Nucleus accumbens (tissue), 56 donors: ENCODE results near the gene THSD7B.
"Not testable (repeated sequence)": the region's sequence is repeated elsewhere in the genome, so short reads cannot be mapped to it uniquely, and the experiment has no call there.

Experiments
- DNase-seq, 56 donors: peaks; one replicate each; lab custom pipeline; 2025; lab: John Stamatoyannopoulos, UW

The THSD7B gene

GRCh38 chr2:137031731-137032130, 266.4 kb downstream of the THSD7B start:
- DNase-seq, result no peak

GRCh38 chr2:137036619-137037018, 271.3 kb downstream of the THSD7B start:
- DNase-seq, result no peak

DNA sequence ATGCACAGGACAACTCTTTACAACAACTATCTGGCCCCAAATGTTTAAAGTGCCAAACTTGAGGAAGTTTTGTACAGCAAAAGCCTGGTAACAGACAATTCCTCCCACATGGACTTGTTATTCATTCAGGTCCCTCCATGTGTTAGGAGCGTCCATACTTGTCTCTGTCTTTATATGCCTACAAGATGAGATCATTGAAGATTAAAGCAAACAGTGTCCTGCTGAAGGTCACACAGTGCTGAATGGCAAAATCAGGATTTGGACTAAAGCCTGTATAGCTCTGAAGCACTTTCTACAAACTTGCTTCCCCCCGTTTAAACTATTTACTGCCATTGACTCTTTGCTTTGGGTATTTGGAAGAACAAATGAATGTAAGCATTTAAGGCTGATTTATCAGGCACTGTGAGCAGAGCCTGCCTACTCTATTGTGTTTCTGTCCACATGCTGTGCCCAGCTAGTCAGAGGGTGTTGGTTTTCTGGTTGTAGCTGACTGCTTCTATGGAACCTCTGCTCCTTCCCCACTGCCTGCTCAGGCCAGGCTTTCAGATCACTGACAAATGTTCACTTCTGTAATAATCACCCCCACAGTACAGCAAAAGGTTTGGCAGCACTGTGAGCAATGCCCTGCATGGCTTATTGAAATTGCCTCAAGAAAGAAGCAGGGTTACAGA, 274.3 kb downstream of the THSD7B start:
- no peak for DNase-seq

- DNase-seq, result no peak
Observed at GRCh38 chr2:137047369-137047768, 282.0 kb downstream of the THSD7B start.

GRCh38 chr2:137048455-137048854, 283.1 kb downstream of the THSD7B start:
- no peak for DNase-seq

DNA sequence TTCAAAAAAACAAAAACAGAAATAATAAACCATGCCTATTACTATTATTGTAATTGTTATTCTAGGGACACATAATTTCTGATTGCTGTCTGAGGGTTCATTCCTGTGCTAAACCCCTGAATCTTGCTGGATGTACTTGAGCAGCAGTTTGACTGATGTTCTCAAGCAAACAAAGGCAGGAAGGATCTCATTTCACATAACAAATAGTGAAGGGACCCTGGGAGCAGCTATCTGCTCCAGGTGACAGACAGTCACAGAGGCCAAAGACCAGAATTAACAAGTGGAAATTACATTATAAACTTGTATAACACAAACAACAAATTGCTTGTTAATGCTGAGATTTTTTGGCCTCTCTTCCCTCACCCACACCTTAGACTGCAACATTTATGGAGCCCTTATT, 284.2 kb downstream of the THSD7B start:
- no peak for DNase-seq

DNA sequence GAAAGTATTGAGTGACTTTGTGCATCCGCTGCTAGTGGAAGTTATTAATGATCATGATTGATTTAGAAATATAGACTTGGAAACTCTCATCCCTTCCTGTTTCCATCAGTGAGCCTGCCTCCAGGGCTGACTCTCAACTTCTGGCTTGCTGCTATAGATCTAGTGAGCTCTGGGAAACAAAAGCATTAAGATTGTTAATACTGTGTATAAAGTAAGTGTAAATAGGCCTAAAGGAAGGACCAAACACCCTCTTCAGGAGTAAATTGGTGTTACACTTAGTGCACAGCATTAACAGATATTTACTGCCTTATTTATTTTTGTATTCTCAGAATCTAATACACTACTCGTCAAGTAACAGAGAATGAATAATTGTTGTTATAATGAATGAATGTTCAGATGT, 285.6 kb downstream of the THSD7B start:
- DNase-seq, result no peak

DNA sequence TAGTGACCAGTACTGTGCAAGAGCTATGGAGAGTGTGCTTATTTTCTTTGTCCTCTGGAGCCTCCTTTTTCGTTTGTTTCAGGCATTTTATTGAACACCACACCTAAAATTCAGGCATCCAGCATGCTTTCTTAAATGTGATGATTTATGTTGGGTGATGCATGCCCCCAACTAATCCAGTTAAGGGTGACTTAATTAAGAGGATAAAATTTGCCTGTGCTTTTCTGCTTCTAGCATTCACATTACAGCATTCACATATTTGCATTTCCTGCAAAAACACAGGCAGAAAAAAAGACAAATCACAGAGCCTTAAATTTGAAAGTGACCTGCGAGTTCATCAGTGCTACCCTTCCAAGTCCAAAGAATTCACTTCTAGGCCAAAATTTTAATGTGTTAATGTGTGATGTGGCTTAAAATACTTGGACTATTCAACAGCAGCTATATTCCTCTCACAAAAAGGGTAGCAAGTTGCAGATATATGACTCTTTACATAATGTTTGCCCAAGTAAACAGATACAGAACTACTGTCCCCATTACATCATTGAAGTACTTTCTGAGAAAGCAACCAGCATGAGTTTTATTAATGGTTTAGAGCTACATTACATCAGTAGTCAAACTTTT, 286.5 kb downstream of the THSD7B start:
- DNase-seq, result no peak

- DNase-seq, result no peak
Observed at GRCh38 chr2:137056704-137057103, 291.4 kb downstream of the THSD7B start.

DNA sequence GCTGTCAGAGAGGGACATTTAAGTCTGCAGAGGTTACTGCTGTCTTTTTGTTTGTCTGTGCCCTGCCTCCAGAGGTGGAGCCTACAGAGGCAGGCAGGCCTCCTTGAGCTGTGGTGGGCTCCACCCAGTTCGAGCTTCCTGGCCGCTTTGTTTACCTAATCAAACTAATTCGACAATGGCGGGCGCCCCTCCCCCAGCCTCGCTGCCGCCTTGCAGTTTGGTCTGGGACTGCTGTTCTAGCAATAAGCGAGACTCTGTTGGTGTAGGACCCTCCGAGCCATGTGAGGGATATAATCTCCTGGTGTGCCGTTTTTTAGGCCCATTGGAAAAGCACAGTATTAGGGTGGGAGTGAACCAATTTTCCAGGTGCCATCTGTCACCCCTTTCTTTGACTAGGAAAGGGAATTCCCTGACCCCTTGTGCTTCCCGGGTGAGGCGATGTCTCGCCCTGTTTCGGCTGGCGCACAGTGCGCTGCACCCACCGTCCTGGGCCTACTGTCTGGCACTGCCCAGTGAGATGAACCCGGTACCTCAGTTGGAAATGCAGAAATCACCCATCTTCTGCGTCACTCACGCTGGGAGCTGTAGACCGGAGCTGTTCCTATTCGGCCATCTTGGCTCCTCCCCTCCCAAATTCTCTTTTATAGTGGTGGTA, 310.9 kb downstream of the THSD7B start:
- not testable (repeated sequence) for DNase-seq

DNA sequence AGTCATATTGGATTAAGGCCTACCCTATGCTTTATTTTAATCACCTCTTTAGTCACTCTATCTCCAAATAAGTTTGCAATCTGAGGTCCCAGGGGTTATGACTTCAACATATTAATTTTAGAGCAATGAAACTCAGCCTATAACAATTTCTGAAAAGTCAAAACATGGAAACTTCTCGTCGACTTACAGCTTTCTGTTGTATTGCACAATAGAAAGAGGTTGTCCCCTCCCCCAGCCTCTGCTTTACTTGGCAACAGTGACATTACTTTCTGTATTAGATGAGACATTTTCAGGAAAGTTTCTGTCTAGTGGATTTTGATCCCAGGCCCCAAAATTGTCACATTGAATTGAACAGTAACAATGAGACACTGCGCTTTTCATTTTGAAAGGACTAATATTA, 326.4 kb downstream of the THSD7B start:
- DNase-seq, result no peak

GRCh38 chr2:137093116-137093515, 327.8 kb downstream of the THSD7B start:
- no peak for DNase-seq

DNA sequence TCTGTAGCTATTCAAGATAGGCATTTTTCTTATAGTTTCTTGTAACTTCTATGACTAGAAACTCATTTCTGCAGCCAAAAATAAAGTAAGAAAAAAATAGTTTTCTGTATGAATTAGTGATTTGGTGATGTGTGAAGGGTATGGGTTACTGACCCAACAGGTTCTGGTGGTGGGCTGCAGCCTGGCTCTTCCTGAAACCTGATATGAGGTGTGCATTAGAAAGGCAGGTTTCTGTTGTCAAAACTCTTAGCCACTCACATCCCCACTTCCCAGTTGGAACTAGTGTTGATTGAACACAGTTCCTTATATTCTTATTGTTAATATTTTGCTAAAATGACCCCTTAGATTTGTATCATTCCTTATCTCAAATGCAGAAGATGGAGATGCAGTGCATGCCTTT, 330.8 kb downstream of the THSD7B start:
- DNase-seq, result no peak

DNA sequence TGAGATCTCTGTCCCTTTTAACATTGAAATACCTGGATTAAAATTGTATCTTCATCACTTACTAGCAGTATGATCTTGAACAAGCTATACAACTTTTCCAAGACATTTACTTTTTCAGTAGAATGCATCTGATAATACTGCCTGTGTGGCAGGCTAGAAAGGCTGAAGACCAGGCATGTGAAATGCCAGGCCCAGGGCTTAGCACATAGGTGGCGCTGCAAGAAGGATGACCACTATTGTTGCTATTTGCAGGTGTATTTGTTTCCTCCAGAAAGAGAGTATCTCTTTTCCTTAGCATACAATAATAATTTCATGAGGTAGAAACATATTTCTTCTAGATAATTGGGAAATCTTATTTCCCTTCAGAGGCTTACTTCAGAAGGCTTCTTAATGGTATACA, 331.3 kb downstream of the THSD7B start:
- no peak for DNase-seq

DNA sequence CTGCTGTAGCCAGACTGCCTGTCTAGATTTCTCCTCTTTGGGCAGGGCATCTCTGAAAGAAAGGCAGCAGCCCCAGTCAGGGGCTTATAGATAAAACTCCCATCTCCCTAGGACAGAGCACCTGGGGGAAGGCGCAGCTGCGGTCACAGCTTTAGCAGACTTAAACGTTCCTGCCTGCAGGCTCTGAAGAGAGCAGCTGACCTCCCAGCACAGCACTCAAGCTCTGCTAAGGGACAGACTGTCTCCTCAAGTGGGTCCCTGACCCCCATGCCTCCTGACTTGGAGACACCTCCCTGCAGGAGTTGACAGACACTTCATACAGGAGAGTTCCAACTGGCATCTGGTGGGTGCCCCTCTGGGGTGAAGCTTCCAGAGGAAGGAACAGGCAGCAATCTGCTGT, 336.5 kb downstream of the THSD7B start:
- not testable (repeated sequence) for DNase-seq

DNA sequence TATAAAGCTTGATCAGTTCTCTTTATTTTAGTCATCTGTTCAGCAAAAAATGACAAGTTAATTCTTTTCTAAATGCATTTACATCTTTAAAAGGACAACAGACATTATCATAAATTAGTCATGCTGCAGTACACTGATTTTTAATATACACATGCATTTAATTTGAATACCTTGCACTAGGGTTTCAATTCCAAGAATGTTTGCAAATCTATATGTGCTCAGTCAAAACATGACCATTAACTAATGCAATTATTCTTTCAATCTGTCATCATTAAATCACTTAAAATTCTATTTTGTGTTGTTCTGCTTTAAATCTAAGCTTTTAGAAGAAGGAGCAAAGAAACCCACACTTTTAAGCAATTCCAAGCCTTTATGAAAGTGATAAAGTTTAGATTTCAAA, 342.6 kb downstream of the THSD7B start:
- no peak for DNase-seq

GRCh38 chr2:137111896-137112295, 346.6 kb downstream of the THSD7B start:
- no peak for DNase-seq

DNA sequence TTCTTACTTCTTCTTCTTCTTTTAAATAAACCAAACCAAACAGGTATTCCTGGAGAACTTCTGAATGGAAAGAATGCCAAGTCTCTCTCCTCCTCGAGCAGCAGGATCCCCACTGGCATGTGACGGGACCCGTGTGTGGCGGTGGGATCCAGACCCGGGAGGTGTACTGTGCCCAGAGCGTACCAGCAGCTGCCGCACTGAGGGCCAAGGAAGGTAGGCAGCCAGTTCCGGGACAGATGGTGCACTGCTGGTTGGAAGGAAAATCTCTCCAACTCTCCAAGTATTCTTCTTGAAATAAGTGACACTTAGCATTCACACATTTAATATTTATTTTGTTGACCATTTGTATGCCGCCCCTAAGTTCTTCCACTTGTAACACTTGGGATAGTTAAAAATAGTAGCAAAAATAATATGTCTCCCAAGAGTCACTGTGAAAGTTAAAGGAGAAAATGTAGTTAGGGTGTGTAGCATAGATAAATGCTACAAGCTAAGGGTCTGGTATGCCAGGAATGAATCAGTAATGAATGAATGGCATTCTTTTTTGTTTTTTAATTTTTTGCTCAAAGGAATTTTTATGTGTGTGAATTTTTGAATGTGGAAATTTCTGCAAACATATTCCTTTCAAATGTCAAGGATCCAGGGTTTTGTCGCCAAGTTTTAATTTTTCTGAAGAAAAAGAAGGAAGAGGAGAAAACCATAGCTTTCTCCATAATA, 349.9 kb downstream of the THSD7B start:
- no peak for DNase-seq

GRCh38 chr2:137115795-137116089, 350.4 kb downstream of the THSD7B start:
- no peak for DNase-seq

DNA sequence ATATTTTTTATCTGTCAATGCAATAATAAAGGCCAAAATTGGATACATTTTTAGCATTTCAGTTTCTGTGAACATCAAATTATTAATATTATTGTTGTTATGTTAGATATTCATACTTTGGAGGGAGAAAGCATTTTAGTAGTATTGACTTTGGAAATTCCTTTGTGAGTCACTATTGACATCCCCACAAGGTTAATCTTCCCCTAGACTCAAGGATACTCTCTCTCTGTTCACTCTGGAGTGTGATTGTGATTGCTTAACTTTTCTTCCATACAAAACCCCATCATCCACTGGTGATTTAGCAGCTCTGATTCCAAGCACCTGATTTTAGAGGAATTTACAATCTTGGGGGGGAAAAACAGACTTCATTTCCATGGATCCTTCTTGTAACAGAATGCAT, 352.0 kb downstream of the THSD7B start:
- no peak for DNase-seq

- DNase-seq, result no peak
Observed at GRCh38 chr2:137118140-137118539, 352.8 kb downstream of the THSD7B start.

DNA sequence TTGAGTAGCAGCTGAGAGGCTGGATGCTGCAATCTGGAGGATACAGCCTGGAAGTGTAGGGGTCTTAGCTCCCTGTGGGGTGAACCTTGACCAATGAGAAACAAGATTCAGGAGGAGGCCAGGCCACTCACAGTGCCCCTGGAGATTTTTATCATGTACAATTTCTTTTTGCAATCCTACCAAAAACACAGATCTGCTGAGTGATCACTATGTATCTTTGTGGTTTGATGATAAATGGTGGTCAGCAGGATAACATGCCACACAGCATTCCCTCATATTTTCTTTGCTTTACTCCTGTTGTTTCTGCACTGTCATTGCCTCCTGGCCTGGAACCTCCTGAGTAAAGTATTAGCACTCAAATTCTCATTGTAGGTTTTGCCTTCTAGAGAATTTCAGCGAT, 357.9 kb downstream of the THSD7B start:
- DNase-seq, result no peak
